Osteocyte (in vitro differentiated cells): Measurements from ENCODE around the gene DNAH9. TPM values are rescaled to one million over a fixed set of nuclear protein-coding genes. Genes with fewer than 3 reads are reported as not detected.

Experiments
- DNase-seq: peaks from one replicate; pipeline ENCODE4 v3.0.0; 2021; ENCODE audit warnings: mixed read lengths; ENCODE audit not compliant: unreplicated experiment; ENCODE audit errors: extremely low spot score
- H3K27ac Mint-ChIP-seq: one replicate; pipeline ENCODE4 v1.8.0; 2021; ENCODE audit warnings: mild to moderate bottlenecking, mixed read lengths; ENCODE audit not compliant: unreplicated experiment
- H3K27me3 Mint-ChIP-seq: one replicate; pipeline ENCODE4 v1.8.0; 2021; ENCODE audit warnings: mixed read lengths; ENCODE audit not compliant: unreplicated experiment
- H3K36me3 Mint-ChIP-seq: one replicate; pipeline ENCODE4 v1.8.0; 2021; ENCODE audit warnings: mixed read lengths; ENCODE audit not compliant: unreplicated experiment
- H3K4me1 Mint-ChIP-seq: one replicate; pipeline ENCODE4 v1.8.0; 2021; ENCODE audit warnings: mixed read lengths; ENCODE audit not compliant: unreplicated experiment
- H3K4me3 Mint-ChIP-seq: one replicate; pipeline ENCODE4 v1.8.0; 2021; ENCODE audit warnings: mild to moderate bottlenecking, moderate library complexity, mixed read lengths; ENCODE audit not compliant: unreplicated experiment
- H3K9me3 Mint-ChIP-seq: one replicate; pipeline ENCODE4 v1.8.0; 2021; ENCODE audit warnings: mixed read lengths; ENCODE audit not compliant: unreplicated experiment
- total RNA-seq: library from RNA; stranded (reverse); gene quantifications from 2 replicates; pipeline ENCODE4 v1.2.1, GENCODE V29; 2021
- TF ChIP-seq, protein P1 (sequence below): fragments of 200-600 bp; sonication (generic); IDR thresholded peaks from 2 replicates; pipeline ENCODE4 v1.5.0; 2021; ENCODE audit warnings: antibody characterized with exemption, mild to moderate bottlenecking, moderate library complexity

DNAH9 gene
- total RNA-seq, 1 donor from 2014 or later, result not detected

DNA sequence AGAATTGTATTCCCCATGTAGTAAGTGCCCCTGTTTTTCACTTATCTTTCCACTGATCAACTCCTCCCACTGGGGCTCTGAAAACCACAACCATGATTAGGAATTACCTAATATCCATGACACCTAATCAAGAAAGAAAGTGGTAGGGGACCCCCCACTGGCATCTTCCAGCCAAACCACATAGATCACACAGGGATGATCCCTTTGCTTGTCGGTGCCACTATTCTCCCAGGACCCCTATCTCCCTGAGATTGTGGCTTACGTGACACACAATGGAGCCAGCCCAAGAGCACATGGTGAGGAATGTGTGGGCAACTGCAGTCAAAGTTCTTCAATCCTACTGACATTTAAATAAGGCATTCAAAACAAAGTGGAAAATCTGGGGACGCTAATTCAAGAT lies 17.6 kb upstream of the DNAH9 start:
- TF ChIP-seq, protein P1, sequence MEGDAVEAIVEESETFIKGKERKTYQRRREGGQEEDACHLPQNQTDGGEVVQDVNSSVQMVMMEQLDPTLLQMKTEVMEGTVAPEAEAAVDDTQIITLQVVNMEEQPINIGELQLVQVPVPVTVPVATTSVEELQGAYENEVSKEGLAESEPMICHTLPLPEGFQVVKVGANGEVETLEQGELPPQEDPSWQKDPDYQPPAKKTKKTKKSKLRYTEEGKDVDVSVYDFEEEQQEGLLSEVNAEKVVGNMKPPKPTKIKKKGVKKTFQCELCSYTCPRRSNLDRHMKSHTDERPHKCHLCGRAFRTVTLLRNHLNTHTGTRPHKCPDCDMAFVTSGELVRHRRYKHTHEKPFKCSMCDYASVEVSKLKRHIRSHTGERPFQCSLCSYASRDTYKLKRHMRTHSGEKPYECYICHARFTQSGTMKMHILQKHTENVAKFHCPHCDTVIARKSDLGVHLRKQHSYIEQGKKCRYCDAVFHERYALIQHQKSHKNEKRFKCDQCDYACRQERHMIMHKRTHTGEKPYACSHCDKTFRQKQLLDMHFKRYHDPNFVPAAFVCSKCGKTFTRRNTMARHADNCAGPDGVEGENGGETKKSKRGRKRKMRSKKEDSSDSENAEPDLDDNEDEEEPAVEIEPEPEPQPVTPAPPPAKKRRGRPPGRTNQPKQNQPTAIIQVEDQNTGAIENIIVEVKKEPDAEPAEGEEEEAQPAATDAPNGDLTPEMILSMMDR, result no peak
- no peaks in the 10 kb centered on the region for H3K36me3 Mint-ChIP-seq
- H3K27me3 Mint-ChIP-seq, result no peaks in the 10 kb centered on the region
- H3K4me3 Mint-ChIP-seq, result no peak overlapping the region
- peaks cover 30% of the 10 kb centered on the region for H3K9me3 Mint-ChIP-seq
- H3K27ac Mint-ChIP-seq, result no peak overlapping the region
- DNase-seq, result no peak
- no peaks in the 10 kb centered on the region for H3K4me1 Mint-ChIP-seq

DNA sequence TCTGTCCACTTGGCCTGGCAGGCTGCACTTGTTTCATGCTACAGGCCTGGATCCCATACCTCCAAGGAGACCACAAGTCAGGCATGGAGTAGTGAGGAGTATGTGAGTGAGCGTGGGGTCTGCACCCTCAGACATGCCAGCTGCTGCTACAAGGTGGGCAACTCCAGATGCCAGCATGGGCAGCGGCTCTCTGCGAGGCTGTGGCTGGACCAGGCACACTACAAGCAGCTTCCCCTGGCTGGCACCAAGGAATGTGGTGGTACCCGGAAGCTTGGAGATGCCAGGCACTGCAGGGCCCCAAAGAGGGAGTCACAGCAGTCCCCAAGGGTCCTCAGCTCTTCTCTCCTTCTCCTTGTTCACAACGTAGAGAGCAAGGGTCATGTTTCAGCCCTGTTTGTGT lies 16.1 kb upstream of the DNAH9 start:
- TF ChIP-seq, protein P1, result no peak
- H3K4me1 Mint-ChIP-seq, result no peaks in the 10 kb centered on the region
- no peak overlapping the region for H3K4me3 Mint-ChIP-seq
- H3K27ac Mint-ChIP-seq, result no peak overlapping the region
- peaks cover 30% of the 10 kb centered on the region for H3K9me3 Mint-ChIP-seq
- no peaks in the 10 kb centered on the region for H3K36me3 Mint-ChIP-seq
- H3K27me3 Mint-ChIP-seq, result no peaks in the 10 kb centered on the region
- no peak for DNase-seq

DNA sequence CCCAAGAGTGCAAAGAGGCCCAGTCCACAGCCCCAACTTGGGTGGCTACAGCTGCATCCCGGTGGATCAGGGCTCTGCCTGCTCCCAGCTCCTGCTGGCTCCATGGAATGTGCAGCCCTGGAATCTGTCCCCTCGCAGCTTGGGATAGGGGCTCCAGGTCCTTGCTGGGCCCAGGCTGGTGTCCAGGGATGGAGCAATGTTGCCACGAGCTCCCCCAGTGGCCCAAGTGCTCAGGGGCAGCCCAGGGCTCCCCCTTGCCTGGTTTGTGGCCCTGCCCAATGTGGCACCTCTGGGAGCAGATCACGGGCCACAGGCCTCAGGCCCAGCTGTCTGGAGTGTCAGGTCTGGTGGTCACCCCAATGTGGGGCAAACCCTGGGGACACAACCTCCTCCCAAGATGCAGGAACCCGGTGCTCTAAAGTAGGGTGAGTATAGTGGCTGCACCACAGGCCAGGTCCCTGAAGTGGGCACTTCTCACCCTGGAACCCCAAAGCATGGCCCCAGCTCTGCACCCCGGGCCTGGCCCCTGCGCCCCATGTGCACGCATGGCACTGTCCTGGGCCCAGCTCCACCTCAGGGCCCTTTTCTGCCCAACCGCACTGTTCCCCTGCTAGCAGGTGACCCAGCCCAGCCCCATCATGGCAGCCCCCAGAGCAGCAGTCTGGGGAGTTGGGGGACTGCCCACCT lies 14.8 kb upstream of the DNAH9 start:
- Mint-ChIP-seq H3K27me3 (no peaks in the 10 kb centered on the region), H3K4me1 (no peaks in the 10 kb centered on the region), H3K27ac (no peak overlapping the region), H3K4me3 (no peak overlapping the region), H3K9me3 (peaks cover 20% of the 10 kb centered on the region), H3K36me3 (no peaks in the 10 kb centered on the region)
- no peak for DNase-seq
- TF ChIP-seq, protein P1, result no peak

DNA sequence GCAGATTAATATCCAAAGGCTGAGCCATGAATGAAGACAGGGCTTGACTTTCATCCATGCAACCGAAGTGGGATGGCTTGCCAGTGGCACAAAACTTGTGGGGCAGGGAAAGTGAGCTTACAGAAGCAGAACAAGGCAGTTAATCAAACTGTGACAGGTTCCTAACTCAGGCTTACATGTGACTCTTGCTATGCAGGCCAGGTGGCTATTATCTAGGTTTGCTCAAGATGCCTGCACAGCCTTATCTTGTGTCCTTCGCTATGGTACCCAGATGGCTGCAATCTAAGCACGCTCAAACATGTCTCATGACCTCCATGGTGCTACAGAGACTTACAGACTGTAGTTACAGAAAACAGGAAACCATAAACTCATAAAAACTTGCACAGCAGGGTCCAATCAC lies 8.6 kb upstream of the DNAH9 start:
- Mint-ChIP-seq H3K4me1 (no peaks in the 10 kb centered on the region), H3K27ac (no peak overlapping the region), H3K27me3 (no peaks in the 10 kb centered on the region), H3K9me3 (peaks cover 12% of the 10 kb centered on the region), H3K36me3 (no peaks in the 10 kb centered on the region), H3K4me3 (no peak overlapping the region)
- TF ChIP-seq, protein P1, result no peak
- no peak for DNase-seq

GRCh38 chr17:11601661-11602060 lies 3.4 kb downstream of the DNAH9 start:
- Mint-ChIP-seq H3K27me3 (peaks cover 8% of the 10 kb centered on the region), H3K27ac (no peak overlapping the region), H3K36me3 (no peaks in the 10 kb centered on the region), H3K4me3 (no peak overlapping the region), H3K9me3 (peaks cover 3% of the 10 kb centered on the region), H3K4me1 (peaks cover 2% of the 10 kb centered on the region)
- no peak for DNase-seq
- TF ChIP-seq, protein P1, result no peak
